Activated CD4-positive, alpha-beta T cell treated with anti-CD3 and anti-CD28 coated beads, Interleukin-2, Interleukin-6, amounts not matched to agents 100 ng/mL and 50 ng/mL, durations not matched to agents 16 hours and 8 hours (primary cell): Measurements from ENCODE around the gene IFNGR2.
"Not testable (repeated sequence)": the region's sequence is repeated elsewhere in the genome, so short reads cannot be mapped to it uniquely, and the experiment has no call there.

Experiments
- DNase-seq: peaks from one replicate; pipeline ENCODE4 v3.0.0-alpha.2; 2020

The IFNGR2 gene

GRCh38 chr21:33443194-33443593, 40.0 kb downstream of the IFNGR2 start:
- DNase-seq, result no peak

- no peak for DNase-seq
Measured at GRCh38 chr21:33444499-33444898, 41.3 kb downstream of the IFNGR2 start.

GRCh38 chr21:33446620-33447019, 43.4 kb downstream of the IFNGR2 start:
- DNase-seq, result not testable (repeated sequence)

- DNase-seq, result no peak
Measured at GRCh38 chr21:33449616-33450015, 46.4 kb downstream of the IFNGR2 start.

- DNase-seq, result no peak
Measured at GRCh38 chr21:33451634-33452071, 48.4 kb downstream of the IFNGR2 start.

GRCh38 chr21:33452362-33452761, 49.1 kb downstream of the IFNGR2 start:
- DNase-seq, result no peak

- no peak for DNase-seq
Measured at GRCh38 chr21:33455686-33456446, 52.7 kb downstream of the IFNGR2 start.

- no peak for DNase-seq
Measured at GRCh38 chr21:33458861-33459260, 55.6 kb downstream of the IFNGR2 start.

- DNase-seq, result no peak
Measured at GRCh38 chr21:33461538-33462250, 58.5 kb downstream of the IFNGR2 start.

GRCh38 chr21:33469183-33469582, 66.0 kb downstream of the IFNGR2 start:
- DNase-seq, result not testable (repeated sequence)

GRCh38 chr21:33470701-33471100, 67.5 kb downstream of the IFNGR2 start:
- no peak for DNase-seq

- no peak for DNase-seq
Measured at GRCh38 chr21:33473344-33473743, 70.1 kb downstream of the IFNGR2 start.

GRCh38 chr21:33477066-33477465, 73.9 kb downstream of the IFNGR2 start:
- DNase-seq, result no peak

GRCh38 chr21:33478182-33478581, 75.0 kb downstream of the IFNGR2 start:
- no peak for DNase-seq

- peak; percentile 46 for DNase-seq
Measured at GRCh38 chr21:33478935-33479678, 75.9 kb downstream of the IFNGR2 start.

- peak; percentile 98 for DNase-seq
Measured at GRCh38 chr21:33479679-33480480, 76.7 kb downstream of the IFNGR2 start, which contains the start of gene TMEM50B. Gene TMEM50B, minus strand, starts transcription at chr21:33479974. Its CDS starts 11,089 bp downstream, at chr21:33468885.

GRCh38 chr21:33480481-33481103, 77.4 kb downstream of the IFNGR2 start:
- DNase-seq, result no peak

- no peak for DNase-seq
Measured at GRCh38 chr21:33481314-33481943, 78.2 kb downstream of the IFNGR2 start.
